Measurements from ENCODE around the gene STUB1.

- TF ChIP-seq POLR2A (IDR thresholded peaks at IDR 0.05; ENCODE audit: extremely low read depth, insufficient read length), result no peak
- TF ChIP-seq CTCF (IDR thresholded peaks at IDR 0.05; ENCODE audit: low read depth, low read length), result no peak
- no peak for TF ChIP-seq MYC (IDR thresholded peaks at IDR 0.05; ENCODE audit: low read depth, low read length)
These were observed 22.7 kb upstream of the STUB1 start for GRCh38 chr16:657487-657886.

All from NB4 (cell line).